Transverse colon (tissue), 4 donors: Measurements from ENCODE around the gene FXYD7. TPM values are rescaled to one million over a fixed set of nuclear protein-coding genes. Genes with fewer than 3 reads are reported as not detected.

ENCODE experiments used
- DNase-seq: peaks from one replicate; pipeline ENCODE4 v3.0.0-alpha.2; 2019
- H3K27ac ChIP-seq, 4 donors: fragments of 200-600 bp; sonication (generic); 2 replicates each; pipeline ENCODE4 v1.5.1; 2016 to 2018; ENCODE audit warnings: inconsistent platforms in 4 of 4
- H3K27me3 ChIP-seq: fragments of 200-600 bp; sonication (generic); 2 replicates; pipeline ENCODE4 v1.5.1; 2017; ENCODE audit warnings: inconsistent platforms
- H3K36me3 ChIP-seq, 4 donors: fragments of 200-600 bp; sonication (generic); 2 replicates each; pipeline ENCODE4 v1.5.1; 2017 to 2019; ENCODE audit warnings: inconsistent platforms in 4 of 4
- H3K4me1 ChIP-seq, 4 donors: fragments of 200-600 bp; sonication (generic); 2 replicates each; pipeline ENCODE4 v1.5.1; 2017 to 2020; ENCODE audit warnings: inconsistent platforms in 4 of 4
- H3K4me3 ChIP-seq, 4 donors: fragments of 200-600 bp; sonication (generic); 1 replicate in 1 of 4; 2 replicates in 3 of 4; pipeline versions ENCODE4 v1.5.1 to v1.6.1; 2017 to 2019; ENCODE audit warnings: inconsistent platforms in 4 of 4
- H3K9me3 ChIP-seq, 2 donors: fragments of 200-600 bp; sonication (generic); 2 replicates each; pipeline ENCODE4 v1.5.1; 2017 to 2019; ENCODE audit warnings: inconsistent platforms in 2 of 2
- EP300 ChIP-seq: sonication (generic); formaldehyde crosslinking; IDR thresholded peaks from one replicate; pipeline ENCODE4 v1.6.1; 2017; ENCODE audit warnings: antibody characterized with exemption, low read depth
- POLR2A ChIP-seq: fragments of 450-650 bp; IDR thresholded peaks from one replicate; pipeline ENCODE4 v1.6.1; 2016; ENCODE audit warnings: antibody characterized with exemption, mild to moderate bottlenecking, moderate library complexity
- POLR2AphosphoS5 ChIP-seq, 3 donors: sonication (generic); formaldehyde crosslinking; IDR thresholded peaks; one replicate each; pipeline ENCODE4 v1.6.1; 2016; ENCODE audit warnings: antibody characterized with exemption in 3 of 3
- WGBS, 2 donors: methylation state at CpG; one replicate each; pipeline ENCODE4 v1.1.5; 2018; ENCODE audit warnings: low coverage in 1 of 2; 5-methylcytosine and 5-hydroxymethylcytosine counted together
- in situ Hi-C, 4 donors: fragments of 200-750 bp; cut with MboI; loops; one replicate each; pipeline versions ENCODE4 v1.15.0 to v1.15.1; 2017; ENCODE audit warnings: low sequenced_read_pairs in 3 of 4, low pct_ligation_motif_present in 1 of 4, low pct_unique_long_range_greater_than_20kb in 1 of 4
- intact Hi-C: fragments of 100-400 bp; cut with DNase I; formaldehyde crosslinking; loops from one replicate; pipeline ENCODE4 v1.15.1; 2023; ENCODE audit warnings: low total_unique reads
- total RNA-seq, 4 donors: library from RNA; depleted of rRNA; stranded (reverse); fragments of >200 nt; gene quantifications; one replicate each; pipeline ENCODE4 v1.1.0, GENCODE V29; 2016
- TF ChIP-seq, protein P1 (sequence below), 5 experiments: fragments of 200-600 bp in 3 of 5; fragments of 450-650 bp in 2 of 5; sonication (generic) in 3 of 5; IDR thresholded peaks; 1 replicate in 2 of 5; 2 replicates in 3 of 5; pipeline ENCODE4 v1.5.1; 2016 to 2017; ENCODE audit warnings: antibody characterized with exemption in 5 of 5, inconsistent platforms in 3 of 5, mild to moderate bottlenecking in 2 of 5, moderate library complexity in 1 of 5

FXYD7 gene
- total RNA-seq, 4 donors from 2014 or later = not detected

DNA sequence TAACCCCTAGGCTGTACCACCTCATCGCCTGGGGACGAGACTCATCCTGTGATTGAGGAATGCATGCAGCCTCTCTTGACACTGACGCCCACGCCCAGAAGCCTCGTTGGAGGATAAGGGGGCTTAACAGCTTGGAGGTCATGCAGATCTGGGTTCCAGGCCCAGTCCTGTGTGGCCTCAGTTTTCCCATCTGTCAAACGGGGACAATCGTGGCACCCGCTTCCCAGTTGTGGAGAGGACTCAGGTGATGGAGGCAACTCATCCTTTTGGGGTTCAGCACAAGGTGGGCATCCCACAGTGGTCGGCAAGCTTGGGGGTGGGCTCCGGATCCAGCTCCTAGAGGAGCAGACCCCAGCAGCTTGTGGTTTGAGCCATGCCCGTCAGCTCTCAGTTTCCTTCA, 6.8 kb upstream of the FXYD7 start:
- Histone ChIP-seq H3K36me3 (no peaks in the 10 kb centered on the region), H3K27me3 (no peaks in the 10 kb centered on the region), H3K4me3 (no peak overlapping the region), H3K4me1 (peaks cover 21 to 54% (median 32%) of the 10 kb centered on the region in 4 donors), H3K9me3 (no peaks in the 10 kb centered on the region), H3K27ac (peak overlapping the region; percentile 19 to 91 (median 76))
- TF ChIP-seq POLR2AphosphoS5 (IDR thresholded peaks at IDR 0.05) (no peak), EP300 (no peak), POLR2A (no peak)
- TF ChIP-seq, protein P1, sequence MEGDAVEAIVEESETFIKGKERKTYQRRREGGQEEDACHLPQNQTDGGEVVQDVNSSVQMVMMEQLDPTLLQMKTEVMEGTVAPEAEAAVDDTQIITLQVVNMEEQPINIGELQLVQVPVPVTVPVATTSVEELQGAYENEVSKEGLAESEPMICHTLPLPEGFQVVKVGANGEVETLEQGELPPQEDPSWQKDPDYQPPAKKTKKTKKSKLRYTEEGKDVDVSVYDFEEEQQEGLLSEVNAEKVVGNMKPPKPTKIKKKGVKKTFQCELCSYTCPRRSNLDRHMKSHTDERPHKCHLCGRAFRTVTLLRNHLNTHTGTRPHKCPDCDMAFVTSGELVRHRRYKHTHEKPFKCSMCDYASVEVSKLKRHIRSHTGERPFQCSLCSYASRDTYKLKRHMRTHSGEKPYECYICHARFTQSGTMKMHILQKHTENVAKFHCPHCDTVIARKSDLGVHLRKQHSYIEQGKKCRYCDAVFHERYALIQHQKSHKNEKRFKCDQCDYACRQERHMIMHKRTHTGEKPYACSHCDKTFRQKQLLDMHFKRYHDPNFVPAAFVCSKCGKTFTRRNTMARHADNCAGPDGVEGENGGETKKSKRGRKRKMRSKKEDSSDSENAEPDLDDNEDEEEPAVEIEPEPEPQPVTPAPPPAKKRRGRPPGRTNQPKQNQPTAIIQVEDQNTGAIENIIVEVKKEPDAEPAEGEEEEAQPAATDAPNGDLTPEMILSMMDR (IDR thresholded peaks at IDR 0.05) = no peak
- no peak for DNase-seq
- in situ Hi-C loops (no loop called here), intact Hi-C loops (no loop called here)
- WGBS, 2 donors = 74% methylated on average over 11 of the region's 11 CpGs; no CpG with 5 or more reads in 1 of the 2 donors

DNA sequence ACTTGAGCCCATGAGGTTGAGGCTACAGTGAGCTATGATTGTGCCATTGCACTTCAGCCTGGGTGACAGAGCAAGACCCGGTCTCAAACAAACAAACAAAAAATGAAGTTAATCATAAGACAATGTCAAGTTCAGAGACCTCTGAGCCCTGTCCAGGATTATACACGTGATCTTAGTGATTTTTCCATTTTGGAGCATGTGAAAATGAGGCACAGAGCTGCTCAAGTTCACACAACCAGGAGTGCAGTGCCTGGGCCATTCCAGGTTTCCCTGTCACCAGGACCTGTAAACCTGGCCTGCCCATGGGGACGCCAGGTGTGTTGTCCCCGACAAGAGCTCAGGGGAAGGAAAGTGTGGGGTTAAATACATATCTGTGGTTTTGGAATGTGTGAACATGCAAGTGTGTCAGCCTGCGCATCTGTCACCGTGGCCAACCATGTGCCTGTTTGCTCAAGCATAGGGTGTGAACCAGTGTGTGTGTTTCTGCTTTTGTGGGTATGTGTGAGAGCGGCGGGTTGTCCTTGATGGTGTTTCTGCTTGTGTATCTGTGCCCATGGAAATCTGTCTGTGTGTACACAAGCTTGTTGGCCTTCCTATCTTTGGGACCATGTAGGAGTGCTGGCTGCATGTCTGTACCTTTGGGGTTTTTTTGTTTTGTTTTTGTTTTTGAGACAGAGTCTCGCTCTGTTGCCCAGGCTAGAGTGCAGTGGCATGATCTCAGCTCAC, 5.9 kb upstream of the FXYD7 start:
- DNase-seq = no peak
- in situ Hi-C loops = no loop called here
- H3K9me3 ChIP-seq = no peaks in the 10 kb centered on the region
- peaks cover 4% of the 10 kb centered on the region for H3K27me3 ChIP-seq
- peak overlapping the region in 3 of 4 donors; percentile 73 to 91 (median 79) for H3K27ac ChIP-seq
- intact Hi-C loops = no loop called here
- TF ChIP-seq, protein P1 (IDR thresholded peaks at IDR 0.05) = no peak
- no peak for TF ChIP-seq POLR2A
- WGBS, 2 donors = 44 to 52% methylated on average over 1 to 9 of the region's 9 CpGs
- no peak overlapping the region for H3K4me3 ChIP-seq
- H3K4me1 ChIP-seq = peaks cover 16 to 58% (median 32%) of the 10 kb centered on the region in 4 donors
- no peaks in the 10 kb centered on the region for H3K36me3 ChIP-seq

DNA sequence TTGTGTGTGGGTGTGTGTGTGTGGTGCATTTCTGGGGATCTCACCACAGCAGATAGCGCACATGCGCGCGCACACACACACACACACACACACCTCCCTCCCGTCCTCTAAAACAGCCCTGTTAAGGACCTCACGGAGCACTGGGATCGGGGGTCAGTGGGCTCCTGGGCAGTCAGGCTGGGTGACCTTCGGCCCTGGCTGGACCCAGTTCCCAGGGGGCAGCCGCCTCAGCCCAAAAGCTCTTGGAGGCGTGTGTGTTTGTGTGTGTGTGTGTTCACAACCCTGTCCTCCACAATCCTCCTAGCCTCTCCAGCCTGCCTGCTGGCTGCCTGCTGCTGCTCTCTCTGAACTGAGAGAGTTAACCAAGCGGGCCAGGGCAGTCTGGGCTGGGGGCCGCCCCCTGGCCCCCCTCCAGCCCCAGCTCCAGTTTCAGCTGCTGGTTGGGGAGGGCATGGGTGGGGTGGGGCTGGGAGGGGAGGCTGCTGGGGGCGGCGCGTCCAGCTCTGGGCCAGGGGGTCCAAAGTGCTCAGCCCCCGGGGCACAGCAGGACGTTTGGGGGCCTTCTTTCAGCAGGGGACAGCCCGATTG, 4.7 kb upstream of the FXYD7 start, which contains the start of gene FXYD1:
TSS of gene FXYD1 (plus strand) at position 520 of the 588 bp plus-strand sequence. CDS start 1,256 bp downstream, outside the sequence.
- DNase-seq = no peak
- no peak for TF ChIP-seq POLR2A
- TF ChIP-seq POLR2AphosphoS5 (IDR thresholded peaks at IDR 0.05) = peak in 1 of 3 donors; percentile 26
- Histone ChIP-seq H3K27me3 (peaks cover 15% of the 10 kb centered on the region), H3K27ac (peak within 1 kb of the TSS; percentile 72 to 91 (median 78)), H3K9me3 (no peaks in the 10 kb centered on the region), H3K4me1 (peaks cover 19 to 69% (median 44%) of the 10 kb centered on the region in 4 donors), H3K36me3 (no peaks in the 10 kb centered on the region), H3K4me3 (peak within 1 kb of the TSS; percentile 17 to 45 (median 21))
- intact Hi-C loops (no loop called here), in situ Hi-C loops (no loop called here)
- WGBS, 2 donors = 64% methylated on average over 12 of the region's 18 CpGs; no CpG with 5 or more reads in 1 of the 2 donors

DNA sequence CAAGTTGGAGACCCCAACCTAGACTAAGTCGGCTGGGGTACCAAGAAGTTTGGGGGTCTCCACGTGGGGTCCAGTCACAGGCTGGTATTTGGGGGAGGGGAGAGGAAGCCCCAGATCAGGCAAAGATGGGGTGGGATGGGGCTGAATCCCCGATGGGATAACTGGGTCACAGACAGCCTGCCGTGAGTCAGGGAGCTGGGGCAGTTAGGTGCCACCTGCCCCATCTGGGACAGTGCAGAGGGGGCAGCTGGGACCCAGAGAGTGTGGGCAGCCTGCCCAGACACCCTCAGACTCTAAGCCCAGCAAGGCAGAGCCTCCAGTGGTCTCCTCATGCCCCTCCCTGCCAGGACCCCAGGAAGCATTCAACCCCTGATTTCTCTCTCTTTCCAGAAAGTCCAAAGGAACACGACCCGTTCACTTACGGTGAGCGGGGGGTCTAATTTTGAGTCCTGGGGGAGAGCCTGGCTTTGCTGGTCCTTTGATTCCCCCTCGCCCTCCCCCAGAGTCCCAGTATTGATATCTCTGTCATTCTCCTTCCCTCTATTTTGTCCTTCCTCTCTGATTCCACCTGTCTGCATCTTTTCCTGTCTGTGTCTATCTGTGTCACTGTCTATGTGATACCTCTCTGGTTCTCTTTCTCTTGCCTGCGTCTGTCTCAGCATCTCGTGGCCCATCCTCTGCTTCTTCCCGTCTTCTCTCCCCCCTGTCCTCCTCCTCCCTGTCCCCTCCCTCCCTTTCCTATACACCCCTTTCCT, 2.7 kb upstream of the FXYD7 start:
- intact Hi-C loops (no loop called here), in situ Hi-C loops (no loop called here)
- TF ChIP-seq POLR2A (no peak), EP300 (no peak), POLR2AphosphoS5 (IDR thresholded peaks at IDR 0.05) (no peak)
- TF ChIP-seq, protein P1 (IDR thresholded peaks at IDR 0.05) = no peak
- Histone ChIP-seq H3K36me3 (no peaks in the 10 kb centered on the region), H3K27ac (peak overlapping the region; percentile 72 to 91 (median 78)), H3K4me3 (peak overlapping the region; percentile 2 to 45 (median 14)), H3K9me3 (no peaks in the 10 kb centered on the region), H3K4me1 (peaks cover 15 to 69% (median 40%) of the 10 kb centered on the region in 4 donors), H3K27me3 (peaks cover 24% of the 10 kb centered on the region)
- WGBS, 2 donors = 53% methylated on average over 12 of the region's 12 CpGs; no CpG with 5 or more reads in 1 of the 2 donors
- DNase-seq = no peak
